AG10803 (cell line): ENCODE results near the gene EBP.

Experiments used
- DNase-seq: peaks from one replicate; pipeline ENCODE4 v3.0.0; 2010; ENCODE audit warnings: low read depth
- H3K4me3 ChIP-seq: 2 replicates; pipeline ENCODE4 v1.5.1; 2011; ENCODE audit warnings: mild to moderate bottlenecking, low read length, control low read depth
- TF ChIP-seq, protein P1 (sequence below): conservative IDR thresholded peaks from 2 replicates; pipeline ENCODE4 v1.5.1; 2011; ENCODE audit warnings: mild to moderate bottlenecking, low read length, control low read depth, inconsistent platforms

EBP gene

DNA sequence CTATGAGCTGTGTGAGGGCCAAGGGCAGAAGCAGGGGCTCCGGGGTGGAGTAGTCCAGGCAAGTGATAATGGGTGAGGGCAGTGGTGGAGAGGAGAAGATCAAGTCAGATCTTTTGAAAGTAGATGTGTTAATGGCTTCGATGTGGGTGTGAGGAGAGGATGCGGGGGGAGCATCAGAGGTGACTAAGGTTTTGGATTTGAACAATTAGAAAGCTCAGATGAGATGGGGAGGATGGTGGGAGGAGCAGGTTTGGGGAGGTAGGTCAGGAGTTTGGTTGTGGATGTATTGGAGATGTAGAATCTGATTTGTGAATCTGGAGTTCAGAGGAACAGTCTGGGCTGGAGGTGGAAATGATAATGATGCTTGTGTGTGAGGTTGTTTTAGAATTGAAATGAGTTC lies 41.0 kb upstream of the EBP start:
- H3K4me3 ChIP-seq: no peak overlapping the region
- no peak for DNase-seq
- TF ChIP-seq, protein P1, sequence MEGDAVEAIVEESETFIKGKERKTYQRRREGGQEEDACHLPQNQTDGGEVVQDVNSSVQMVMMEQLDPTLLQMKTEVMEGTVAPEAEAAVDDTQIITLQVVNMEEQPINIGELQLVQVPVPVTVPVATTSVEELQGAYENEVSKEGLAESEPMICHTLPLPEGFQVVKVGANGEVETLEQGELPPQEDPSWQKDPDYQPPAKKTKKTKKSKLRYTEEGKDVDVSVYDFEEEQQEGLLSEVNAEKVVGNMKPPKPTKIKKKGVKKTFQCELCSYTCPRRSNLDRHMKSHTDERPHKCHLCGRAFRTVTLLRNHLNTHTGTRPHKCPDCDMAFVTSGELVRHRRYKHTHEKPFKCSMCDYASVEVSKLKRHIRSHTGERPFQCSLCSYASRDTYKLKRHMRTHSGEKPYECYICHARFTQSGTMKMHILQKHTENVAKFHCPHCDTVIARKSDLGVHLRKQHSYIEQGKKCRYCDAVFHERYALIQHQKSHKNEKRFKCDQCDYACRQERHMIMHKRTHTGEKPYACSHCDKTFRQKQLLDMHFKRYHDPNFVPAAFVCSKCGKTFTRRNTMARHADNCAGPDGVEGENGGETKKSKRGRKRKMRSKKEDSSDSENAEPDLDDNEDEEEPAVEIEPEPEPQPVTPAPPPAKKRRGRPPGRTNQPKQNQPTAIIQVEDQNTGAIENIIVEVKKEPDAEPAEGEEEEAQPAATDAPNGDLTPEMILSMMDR: no peak

DNA sequence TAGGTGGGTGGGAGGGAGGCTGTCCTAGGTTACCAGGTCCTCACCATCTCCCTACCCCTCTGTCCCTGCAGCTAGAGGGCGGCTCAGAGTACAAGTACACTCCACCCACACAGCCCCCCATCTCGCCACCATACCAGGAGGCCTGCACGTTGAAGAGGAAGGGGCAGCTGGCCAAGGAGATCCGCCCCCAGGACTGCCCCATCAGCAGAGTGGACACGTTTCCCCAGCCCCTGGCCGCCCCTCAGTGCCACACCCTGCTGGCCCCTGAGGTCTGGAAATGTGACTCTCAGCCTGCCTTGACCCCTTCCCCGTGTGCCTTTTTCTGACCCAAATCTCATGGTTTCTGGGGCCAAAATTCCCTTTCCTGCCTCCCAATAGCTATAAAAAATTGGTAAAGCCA lies 39.1 kb upstream of the EBP start:
- DNase-seq: no peak

DNA sequence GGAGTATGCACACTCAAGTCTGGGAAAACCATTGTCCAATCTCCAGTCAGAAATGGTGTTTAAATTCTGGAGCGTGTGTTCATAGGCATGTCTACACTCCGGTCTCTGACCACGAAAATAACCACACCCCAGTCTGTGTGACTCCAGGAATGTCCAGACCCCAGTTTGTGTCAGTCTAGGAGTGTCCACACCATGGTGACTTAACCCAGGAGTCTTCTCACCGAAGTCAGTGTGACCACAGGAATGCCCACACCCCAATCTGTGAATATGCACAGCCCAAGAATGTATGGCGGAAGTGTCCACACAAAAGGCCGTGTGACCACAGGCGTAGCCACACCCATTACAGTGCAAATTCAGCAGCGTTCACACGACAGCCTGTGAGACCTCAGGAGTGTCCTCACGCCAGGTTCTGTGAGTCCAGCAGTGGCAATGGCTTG lies 34.2 kb upstream of the EBP start:
- TF ChIP-seq, protein P1: no peak
- peak; percentile 96 for DNase-seq
- no peak overlapping the region for H3K4me3 ChIP-seq

More for the DNA sequence above, 39.1 kb upstream of the EBP start:
- TF ChIP-seq, protein P1: no peak
- no peak overlapping the region for H3K4me3 ChIP-seq

DNA sequence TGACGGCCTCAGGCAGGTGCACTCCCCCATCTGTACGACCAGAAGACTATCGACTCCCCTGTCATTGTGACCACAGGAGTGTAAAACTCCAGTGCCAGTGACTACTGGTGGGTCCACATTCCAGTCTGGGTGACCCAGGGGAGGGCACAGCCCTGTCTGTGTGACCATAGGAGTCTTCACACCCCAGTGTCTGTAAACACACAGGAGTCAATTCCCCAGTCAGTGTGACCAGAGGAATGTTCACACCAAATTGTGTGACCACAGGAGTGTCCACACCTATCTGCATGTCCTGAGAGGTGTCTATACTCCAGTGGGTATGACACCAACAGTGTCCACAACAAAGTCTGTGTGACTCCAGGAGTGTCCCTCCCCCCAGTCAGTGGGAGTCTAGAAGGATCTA lies 33.6 kb upstream of the EBP start:
- TF ChIP-seq, protein P1: no peak
- DNase-seq: no peak
- no peak overlapping the region for H3K4me3 ChIP-seq

DNA sequence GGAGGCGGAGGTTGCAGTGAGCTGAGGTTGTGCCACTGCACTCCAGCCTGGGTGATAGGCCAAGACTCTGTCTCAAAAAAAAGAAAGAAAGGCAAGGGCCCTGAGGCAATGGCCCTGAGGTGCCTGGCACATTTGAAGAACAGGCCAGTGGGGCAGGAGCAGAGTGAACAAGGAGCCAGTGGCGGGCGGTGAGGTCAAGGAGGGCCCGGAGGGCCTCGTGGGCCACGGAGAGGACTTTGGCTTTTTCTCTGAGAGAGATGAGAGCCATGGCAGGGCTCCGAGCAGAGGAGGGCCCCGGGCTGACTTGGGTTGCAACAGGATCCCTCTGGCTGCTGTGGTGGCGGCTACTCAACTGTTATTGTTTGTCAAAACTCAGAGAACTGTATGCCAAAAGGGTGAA lies 32.3 kb upstream of the EBP start:
- TF ChIP-seq, protein P1: no peak
- DNase-seq: no peak
- no peak overlapping the region for H3K4me3 ChIP-seq

DNA sequence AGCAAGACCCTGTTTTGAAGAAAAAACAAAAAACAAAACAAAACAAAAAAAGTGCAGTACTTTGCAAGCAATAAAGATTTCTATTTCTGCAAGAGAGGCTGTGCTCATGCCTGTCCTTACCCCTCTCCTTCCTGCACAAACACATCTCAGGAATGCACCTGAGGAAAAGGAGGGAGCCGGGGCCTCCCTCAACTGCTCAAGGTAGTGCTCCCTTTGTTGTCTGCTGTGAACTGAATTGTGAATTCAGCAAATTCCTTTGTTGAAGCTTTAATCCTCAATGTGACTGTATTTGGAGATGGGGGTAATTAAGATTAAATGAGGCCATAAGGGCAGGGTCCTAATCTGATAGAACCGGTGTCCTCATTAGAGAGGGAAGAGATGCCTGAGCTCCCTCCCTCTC lies 31.7 kb upstream of the EBP start:
- no peak overlapping the region for H3K4me3 ChIP-seq
- TF ChIP-seq, protein P1: no peak
- DNase-seq: no peak

DNA sequence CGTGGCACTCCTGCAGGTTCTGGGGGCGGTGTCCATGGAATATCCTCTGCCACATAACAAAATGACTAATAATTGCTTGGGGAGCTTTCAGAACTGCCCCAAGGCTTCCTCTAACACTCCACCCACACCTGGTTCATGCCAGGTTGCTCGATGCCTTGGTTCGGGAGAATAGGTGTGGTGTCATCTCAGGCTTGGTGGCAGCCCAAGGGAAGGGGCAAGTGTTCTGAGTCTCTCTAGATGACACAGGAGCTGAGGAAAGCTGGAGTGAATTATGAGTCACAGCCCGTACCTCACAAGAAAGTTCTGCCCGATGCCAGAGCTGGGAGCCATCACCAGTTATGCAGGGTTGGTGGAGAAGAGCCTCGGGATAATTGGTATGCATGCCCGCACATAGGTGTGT lies 30.9 kb upstream of the EBP start:
- no peak overlapping the region for H3K4me3 ChIP-seq
- no peak for DNase-seq
- TF ChIP-seq, protein P1: no peak
